Femur (tissue), 1 donor: ENCODE data around the gene ELL2.
A peak's percentile ranks its signal among the peaks of the same experiment; 100 is the strongest.
"Not testable (repeated sequence)": the region's sequence is repeated elsewhere in the genome, so short reads cannot be mapped to it uniquely, and the experiment has no call there.

Experiments
- DNase-seq: peaks from one replicate; pipeline ENCODE4 v3.0.0-alpha.2; 2017

The ELL2 gene

GRCh38 chr5:95876782-95877181, 84.9 kb downstream of the ELL2 start:
- DNase-seq, result no peak

- no peak for DNase-seq
Observed at GRCh38 chr5:95874246-95874645, 87.4 kb downstream of the ELL2 start.

- no peak for DNase-seq
Observed at GRCh38 chr5:95873351-95873750, 88.3 kb downstream of the ELL2 start.

- no peak for DNase-seq
Observed at GRCh38 chr5:95872346-95873268, 89.0 kb downstream of the ELL2 start.

- DNase-seq, result no peak
Observed at GRCh38 chr5:95871146-95871806, 90.4 kb downstream of the ELL2 start.

GRCh38 chr5:95870105-95870672, 91.5 kb downstream of the ELL2 start:
- DNase-seq, result no peak

GRCh38 chr5:95869173-95869855, 92.3 kb downstream of the ELL2 start:
- DNase-seq, result not testable (repeated sequence)

- DNase-seq, result no peak
Observed at GRCh38 chr5:95868136-95868535, 93.5 kb downstream of the ELL2 start.

- no peak for DNase-seq
Observed at GRCh38 chr5:95866435-95867040, 95.1 kb downstream of the ELL2 start.

- no peak for DNase-seq
Observed at GRCh38 chr5:95864944-95865504, 96.6 kb downstream of the ELL2 start.

- DNase-seq, result no peak
Observed at GRCh38 chr5:95864456-95864855, 97.2 kb downstream of the ELL2 start.

GRCh38 chr5:95863383-95863757, 98.3 kb downstream of the ELL2 start:
- DNase-seq, result no peak

GRCh38 chr5:95862671-95863382, 98.8 kb downstream of the ELL2 start:
- no peak for DNase-seq

- DNase-seq, result no peak
Observed at GRCh38 chr5:95861864-95862561, 99.6 kb downstream of the ELL2 start.

GRCh38 chr5:95861221-95861863, 100.3 kb downstream of the ELL2 start:
- peak; percentile 66 for DNase-seq

- DNase-seq, result no peak
Observed at GRCh38 chr5:95859661-95860060, 102.0 kb downstream of the ELL2 start.

- peak; percentile 95 for DNase-seq
Observed at GRCh38 chr5:95858661-95859595, 102.7 kb downstream of the ELL2 start.

- no peak for DNase-seq
Observed at GRCh38 chr5:95858023-95858461, 103.6 kb downstream of the ELL2 start.

GRCh38 chr5:95857185-95857945, 104.3 kb downstream of the ELL2 start:
- no peak for DNase-seq
